ENCODE measurements around the gene MAN1B1.

MAN1B1 gene

GRCh38 chr9:137149363-137149762 lies 62.6 kb downstream of the MAN1B1 start:
- no peak overlapping the region for H3K4me3 ChIP-seq (ENCODE audit: low read length)
- no peak for TF ChIP-seq ZNF274 (IDR thresholded peaks at IDR 0.05; ENCODE audit: low read depth, low read length)

- TF ChIP-seq ZNF274 (IDR thresholded peaks at IDR 0.05; ENCODE audit: low read depth, low read length), result no peak
- H3K4me3 ChIP-seq (ENCODE audit: low read length), result no peak overlapping the region
Measured at GRCh38 chr9:137149942-137150616, 63.3 kb downstream of the MAN1B1 start.

- no peak for TF ChIP-seq ZNF274 (IDR thresholded peaks at IDR 0.05; ENCODE audit: low read depth, low read length)
- no peak overlapping the region for H3K4me3 ChIP-seq (ENCODE audit: low read length)
Measured at GRCh38 chr9:137150617-137151457, 64.1 kb downstream of the MAN1B1 start.

- no peak overlapping the region for H3K4me3 ChIP-seq (ENCODE audit: low read length)
- no peak for TF ChIP-seq ZNF274 (IDR thresholded peaks at IDR 0.05; ENCODE audit: low read depth, low read length)
Measured at GRCh38 chr9:137152844-137153405, 66.1 kb downstream of the MAN1B1 start.

- H3K4me3 ChIP-seq (ENCODE audit: low read length), result peak overlapping the region; percentile 32; the same call in 1 of the 2 replicates
- no peak for TF ChIP-seq ZNF274 (IDR thresholded peaks at IDR 0.05; ENCODE audit: low read depth, low read length)
Measured at GRCh38 chr9:137156567-137157375, 70.0 kb downstream of the MAN1B1 start.

- no peak for TF ChIP-seq ZNF274 (IDR thresholded peaks at IDR 0.05; ENCODE audit: low read depth, low read length)
- no peak overlapping the region for H3K4me3 ChIP-seq (ENCODE audit: low read length)
Measured at GRCh38 chr9:137157618-137158415, 71.0 kb downstream of the MAN1B1 start.

GRCh38 chr9:137158625-137159024 lies 71.8 kb downstream of the MAN1B1 start:
- TF ChIP-seq ZNF274 (IDR thresholded peaks at IDR 0.05; ENCODE audit: low read depth, low read length), result no peak
- H3K4me3 ChIP-seq (ENCODE audit: low read length), result no peak overlapping the region
